VCaP (cell line): ENCODE results near the gene ZNF362.

Experiments
- H3K27ac ChIP-seq: fragments of 450-650 bp; 2 replicates; pipeline ENCODE4 v1.5.1; 2017
- TF ChIP-seq, protein P1 (sequence below): fragments of 450-650 bp; conservative IDR thresholded peaks from 2 replicates; pipeline ENCODE4 v1.5.1; 2017; ENCODE audit warnings: mild to moderate bottlenecking, moderate library complexity

ZNF362 gene

DNA sequence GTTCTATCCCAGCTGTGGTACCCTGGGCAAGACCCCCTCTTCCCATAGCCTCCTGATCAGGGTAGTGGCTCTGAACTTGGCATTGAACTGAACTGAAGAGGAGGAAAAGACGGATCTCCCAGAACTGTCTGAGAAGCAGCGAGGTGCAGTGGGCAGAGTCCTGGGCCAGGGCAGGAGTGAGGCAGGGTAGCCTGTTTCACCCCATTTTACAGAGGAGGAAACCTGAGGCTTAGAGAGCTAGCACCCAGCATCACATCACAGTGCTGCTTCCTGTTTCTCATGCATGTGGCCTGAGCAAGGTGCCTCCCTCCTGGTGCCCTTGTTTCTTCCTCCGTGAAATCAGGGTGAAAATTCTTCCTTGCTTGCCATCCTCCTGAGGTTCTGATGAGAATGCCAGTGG lies 17.1 kb downstream of the ZNF362 start:
- TF ChIP-seq, protein P1, sequence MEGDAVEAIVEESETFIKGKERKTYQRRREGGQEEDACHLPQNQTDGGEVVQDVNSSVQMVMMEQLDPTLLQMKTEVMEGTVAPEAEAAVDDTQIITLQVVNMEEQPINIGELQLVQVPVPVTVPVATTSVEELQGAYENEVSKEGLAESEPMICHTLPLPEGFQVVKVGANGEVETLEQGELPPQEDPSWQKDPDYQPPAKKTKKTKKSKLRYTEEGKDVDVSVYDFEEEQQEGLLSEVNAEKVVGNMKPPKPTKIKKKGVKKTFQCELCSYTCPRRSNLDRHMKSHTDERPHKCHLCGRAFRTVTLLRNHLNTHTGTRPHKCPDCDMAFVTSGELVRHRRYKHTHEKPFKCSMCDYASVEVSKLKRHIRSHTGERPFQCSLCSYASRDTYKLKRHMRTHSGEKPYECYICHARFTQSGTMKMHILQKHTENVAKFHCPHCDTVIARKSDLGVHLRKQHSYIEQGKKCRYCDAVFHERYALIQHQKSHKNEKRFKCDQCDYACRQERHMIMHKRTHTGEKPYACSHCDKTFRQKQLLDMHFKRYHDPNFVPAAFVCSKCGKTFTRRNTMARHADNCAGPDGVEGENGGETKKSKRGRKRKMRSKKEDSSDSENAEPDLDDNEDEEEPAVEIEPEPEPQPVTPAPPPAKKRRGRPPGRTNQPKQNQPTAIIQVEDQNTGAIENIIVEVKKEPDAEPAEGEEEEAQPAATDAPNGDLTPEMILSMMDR: no peak
- no peak overlapping the region for H3K27ac ChIP-seq

DNA sequence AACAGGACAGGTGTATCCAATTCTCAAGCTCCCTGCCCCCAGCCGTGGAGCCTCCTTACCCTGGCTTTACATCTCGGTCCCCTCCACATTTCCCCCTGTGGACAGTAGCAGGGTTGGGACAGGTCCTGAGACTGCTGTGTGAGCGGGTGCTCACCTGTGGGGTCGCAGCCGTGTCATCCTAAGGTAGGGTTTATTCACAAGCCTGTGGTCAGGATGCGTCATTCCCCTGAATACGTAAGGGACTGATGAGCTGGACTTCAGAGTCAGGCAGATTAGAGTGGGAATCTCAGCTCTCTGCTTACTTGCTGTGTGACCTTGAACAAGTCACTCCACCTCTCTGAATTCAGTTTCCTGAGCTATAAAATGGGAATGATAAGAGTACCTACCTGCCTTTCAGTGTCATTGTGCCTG lies 17.7 kb downstream of the ZNF362 start:
- TF ChIP-seq, protein P1: no peak
- no peak overlapping the region for H3K27ac ChIP-seq

DNA sequence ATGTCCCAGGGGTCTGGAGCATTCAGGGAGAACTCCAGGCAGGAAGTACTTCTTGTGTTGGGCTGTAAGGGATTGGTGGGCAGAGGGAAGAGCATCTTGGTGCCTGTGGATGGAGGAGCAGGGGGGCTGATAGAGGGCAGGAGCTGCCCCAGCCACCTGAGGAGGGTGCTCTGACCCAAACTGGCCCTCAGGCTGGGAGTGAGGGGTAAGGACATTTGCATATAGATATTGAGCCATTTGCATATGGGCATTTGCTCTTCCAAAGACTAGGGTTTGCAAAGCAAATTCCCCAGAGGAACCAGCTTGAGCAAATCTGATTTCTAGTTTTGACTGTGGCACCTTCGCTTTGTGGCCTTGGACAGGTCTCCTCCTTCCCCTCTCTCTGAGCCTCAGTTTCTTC lies 18.2 kb downstream of the ZNF362 start:
- H3K27ac ChIP-seq: no peak overlapping the region
- TF ChIP-seq, protein P1: no peak

DNA sequence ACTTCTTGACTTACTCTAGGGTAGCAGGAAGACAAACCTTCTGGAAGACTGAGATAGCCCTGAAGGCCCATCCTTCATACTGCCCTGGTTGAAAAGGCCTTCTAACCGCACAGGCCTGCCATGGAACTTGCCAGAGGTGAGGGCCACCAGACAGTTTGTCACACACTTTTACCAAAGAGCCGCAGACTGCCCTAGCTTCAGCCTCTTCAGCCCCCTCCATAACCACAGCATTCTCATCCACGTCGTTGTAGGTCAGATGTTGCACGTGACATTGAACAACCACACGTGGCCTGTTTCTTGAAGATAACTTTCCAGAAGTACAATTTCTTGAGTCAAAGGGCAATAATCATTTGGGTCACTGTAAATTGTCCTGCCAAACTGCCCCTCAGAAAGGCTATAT lies 18.9 kb downstream of the ZNF362 start:
- H3K27ac ChIP-seq: no peak overlapping the region
- TF ChIP-seq, protein P1: no peak

DNA sequence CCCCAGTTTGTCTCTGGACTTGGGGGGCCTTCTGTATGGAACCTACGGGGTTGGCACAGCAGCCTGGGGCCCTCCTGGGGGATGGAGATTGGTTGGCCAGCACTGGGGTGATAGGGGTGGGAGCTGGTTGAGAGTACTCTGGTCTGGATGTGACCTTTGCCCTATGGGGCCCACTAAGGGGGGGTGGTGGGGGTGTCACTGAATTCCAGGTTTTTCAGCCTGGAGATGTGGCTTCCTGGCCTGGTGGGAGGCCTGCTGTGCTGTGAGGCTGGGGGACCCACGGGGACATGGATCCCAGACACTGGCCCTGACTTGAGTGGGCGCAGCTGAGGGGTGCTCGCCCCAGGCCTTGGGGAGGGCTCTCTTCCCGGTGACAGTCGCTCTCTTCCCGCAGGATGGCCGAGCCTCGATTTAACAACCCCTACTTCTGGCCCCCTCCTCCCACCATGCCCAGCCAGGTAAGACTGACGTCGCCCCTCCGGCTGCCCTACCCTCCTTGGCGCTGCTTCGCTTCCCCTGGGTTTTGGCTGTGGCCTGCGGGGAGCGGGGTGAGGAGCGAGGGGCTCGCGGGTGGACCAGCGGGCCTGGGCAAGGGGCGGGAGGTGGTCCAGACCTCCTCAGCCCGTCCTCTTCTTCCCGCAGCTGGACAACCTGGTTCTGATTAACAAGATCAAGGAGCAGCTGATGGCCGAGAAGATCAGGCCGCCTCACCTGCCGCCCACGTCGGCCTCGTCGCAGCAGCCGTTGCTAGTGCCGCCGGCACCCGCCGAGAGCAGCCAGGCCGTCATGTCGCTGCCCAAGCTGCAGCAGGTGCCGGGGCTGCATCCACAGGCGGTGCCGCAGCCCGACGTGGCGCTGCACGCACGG lies 19.6 kb downstream of the ZNF362 start:
- TF ChIP-seq, protein P1: no peak
- no peak overlapping the region for H3K27ac ChIP-seq

DNA sequence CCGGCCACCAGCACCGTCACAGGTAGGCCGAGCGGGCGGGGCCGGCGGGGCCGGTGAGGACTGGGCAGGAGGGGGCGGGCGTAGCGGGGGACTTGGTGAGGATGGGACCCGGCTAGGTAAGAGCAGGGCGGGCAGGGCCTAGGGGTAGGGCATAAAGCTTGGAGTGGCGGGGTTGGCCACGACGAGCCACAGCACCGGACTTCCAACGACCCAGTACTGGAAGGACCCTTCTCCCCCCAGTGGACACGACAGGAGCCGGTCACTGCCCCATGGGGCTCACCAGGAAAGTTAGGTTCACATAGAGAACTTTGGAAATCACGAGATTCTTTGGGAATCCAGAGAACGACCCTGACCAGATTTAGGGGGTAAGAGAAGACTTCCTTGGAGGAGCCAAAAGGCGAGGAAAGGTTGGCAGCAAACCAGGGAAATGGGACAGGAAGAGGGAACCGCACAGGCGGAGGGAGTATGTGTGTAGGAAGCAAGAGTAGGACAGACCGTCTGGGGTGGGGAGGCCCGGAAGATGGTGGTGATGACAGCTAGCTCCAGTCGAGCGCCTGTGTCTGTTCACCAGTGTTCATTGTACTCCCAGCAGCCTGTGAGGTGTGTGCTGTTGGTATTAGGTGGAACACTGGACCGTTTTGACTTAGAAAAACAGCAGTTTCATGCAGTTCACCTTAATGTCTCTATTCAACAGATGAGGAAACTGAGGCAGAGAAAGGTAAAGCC lies 20.4 kb downstream of the ZNF362 start:
- H3K27ac ChIP-seq: no peak overlapping the region
- TF ChIP-seq, protein P1: no peak

DNA sequence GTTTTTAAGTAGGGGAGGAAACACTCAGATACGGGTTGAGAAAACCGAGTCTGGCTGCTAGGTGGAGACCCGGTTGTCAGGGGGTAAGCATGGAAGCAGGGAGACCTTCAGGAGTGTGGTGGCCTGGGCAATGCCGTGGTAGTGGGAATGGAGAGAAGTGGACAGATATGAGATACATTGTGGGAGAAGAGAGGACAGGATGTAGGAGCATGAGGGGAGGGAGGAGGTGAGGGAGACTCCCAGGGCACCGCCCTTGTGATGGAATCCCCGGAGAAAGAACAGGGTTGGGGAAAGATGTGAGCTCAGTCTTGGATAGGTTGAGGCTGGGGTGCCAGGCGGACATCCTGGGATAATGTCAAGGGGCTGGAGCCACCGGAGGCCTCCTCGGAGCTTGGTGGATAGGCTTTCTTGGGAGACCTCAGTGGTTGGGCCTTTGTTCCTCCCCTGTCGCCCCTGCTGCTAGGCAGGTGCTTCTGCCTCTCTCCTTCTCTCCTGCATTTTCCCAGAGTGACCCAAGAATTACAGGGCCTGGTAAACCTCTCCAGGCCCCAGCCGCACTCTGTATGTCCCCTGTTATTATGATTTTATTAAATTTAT lies 21.3 kb downstream of the ZNF362 start:
- H3K27ac ChIP-seq: no peak overlapping the region
- TF ChIP-seq, protein P1: no peak
